ENCODE measurements around the gene DYNC1LI1.

Gene DYNC1LI1

GRCh38 chr3:32570421-32571191, at the start of gene DYNC1LI1:
Gene DYNC1LI1 (minus strand): TSS chr3:32570858. CDS start chr3:32570770, 88 bp downstream.
- peak; percentile 80 for DNase-seq

GRCh38 chr3:32619395-32619794, 48.7 kb upstream of the DYNC1LI1 start:
- DNase-seq, result no peak

- DNase-seq, result no peak
Measured at GRCh38 chr3:32616267-32616962, 45.8 kb upstream of the DYNC1LI1 start.

DNA sequence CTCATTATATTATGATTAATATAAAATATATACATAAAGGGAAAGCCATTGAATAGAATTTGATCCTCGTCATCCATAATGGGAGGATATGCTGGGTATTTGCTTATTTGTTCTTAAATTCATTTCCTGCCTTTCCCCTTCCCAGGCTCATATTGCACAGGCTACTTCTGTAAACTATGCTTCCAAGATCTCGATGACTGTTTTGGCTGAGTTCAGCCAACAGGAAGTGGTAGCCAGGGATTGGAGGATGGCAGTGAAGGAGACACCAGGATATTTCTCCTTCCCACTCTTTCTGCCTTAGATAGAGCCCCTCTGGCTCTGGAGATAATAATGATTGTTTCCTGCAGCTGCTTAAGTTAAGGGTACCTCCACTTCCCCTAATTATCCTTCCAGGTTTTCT, 44.3 kb upstream of the DYNC1LI1 start:
- DNase-seq, result no peak

DNA sequence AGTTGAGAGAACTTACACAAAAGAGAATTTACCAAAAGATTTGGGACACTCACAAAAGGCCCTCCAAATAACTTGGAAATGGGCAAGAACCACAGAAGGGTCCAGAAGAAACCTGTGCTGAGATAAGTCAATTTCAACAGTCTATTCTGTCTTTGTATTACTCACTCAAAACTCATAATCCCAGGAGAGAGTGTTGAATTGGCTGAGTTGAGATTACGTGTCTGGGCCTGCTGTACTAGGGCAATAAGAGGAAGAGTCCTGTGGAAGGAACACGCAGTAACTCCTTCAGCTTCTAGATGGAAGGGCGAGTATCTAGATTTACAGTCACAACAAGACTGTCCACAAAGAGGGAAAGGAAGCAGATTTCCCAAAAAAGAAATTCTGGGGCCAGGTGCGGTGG, 42.5 kb upstream of the DYNC1LI1 start:
- DNase-seq, result no peak

DNA sequence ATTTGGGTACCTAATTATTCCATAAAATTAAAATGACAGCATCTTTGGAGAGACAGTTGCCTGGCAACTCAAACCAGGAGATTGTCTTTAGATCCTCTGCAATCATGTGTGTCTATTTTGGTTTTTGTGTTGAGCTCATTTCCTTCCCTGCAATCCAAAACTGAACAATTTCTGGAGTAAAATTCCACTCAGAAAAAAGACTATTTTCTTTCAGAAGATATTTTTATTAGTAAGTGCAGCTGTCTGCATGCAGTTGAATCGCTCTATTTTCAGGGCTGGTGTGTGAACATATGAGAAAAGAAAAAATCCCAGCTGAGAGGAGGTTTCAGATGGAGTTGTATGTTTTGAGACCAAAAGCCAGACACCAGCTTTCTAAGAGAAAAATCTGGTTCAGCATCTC, 41.9 kb upstream of the DYNC1LI1 start:
- DNase-seq, result no peak

GRCh38 chr3:32607522-32607921, 36.9 kb upstream of the DYNC1LI1 start:
- DNase-seq, result no peak

GRCh38 chr3:32606960-32607359, 36.3 kb upstream of the DYNC1LI1 start:
- DNase-seq, result no peak

DNA sequence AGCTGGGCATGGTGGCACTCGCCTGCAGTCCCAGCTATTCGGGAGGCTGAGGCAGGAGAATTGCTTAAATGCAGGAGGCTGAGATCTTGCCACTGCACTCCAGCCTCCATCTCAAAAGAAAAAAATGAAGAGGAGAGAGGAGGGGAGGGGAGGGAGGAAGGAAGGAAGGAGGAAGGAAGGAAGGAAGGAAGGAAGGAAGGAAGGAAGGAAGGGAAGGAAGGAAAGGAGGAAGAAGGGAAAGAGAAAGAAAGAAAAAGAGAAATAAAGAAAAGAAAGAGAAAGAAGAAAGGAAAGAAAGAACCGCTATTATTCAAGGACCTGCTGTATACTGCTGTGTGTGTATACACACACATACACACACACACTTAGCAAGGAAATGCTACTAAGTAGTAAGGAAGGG, 35.6 kb upstream of the DYNC1LI1 start:
- no peak for DNase-seq

DNA sequence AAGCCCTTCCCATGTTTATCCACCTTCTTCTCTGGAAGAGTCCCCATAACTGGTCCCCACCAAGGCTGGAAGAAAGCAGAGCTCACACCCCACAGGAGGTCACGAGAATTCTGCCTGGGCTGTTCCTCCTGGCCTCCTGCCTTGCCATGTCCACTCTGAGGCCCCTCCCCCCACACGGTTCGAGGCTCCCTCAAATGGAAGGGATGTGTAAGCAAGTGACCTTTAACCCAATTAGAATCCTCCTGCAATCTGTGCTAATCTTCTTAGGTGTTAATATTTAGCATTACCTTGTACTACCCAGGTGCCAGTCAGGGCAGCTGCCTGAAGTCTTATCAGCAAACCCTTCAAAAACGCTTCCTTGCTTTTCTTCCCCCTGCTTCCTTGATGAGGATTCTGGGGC, 32.4 kb upstream of the DYNC1LI1 start:
- DNase-seq, result no peak

DNA sequence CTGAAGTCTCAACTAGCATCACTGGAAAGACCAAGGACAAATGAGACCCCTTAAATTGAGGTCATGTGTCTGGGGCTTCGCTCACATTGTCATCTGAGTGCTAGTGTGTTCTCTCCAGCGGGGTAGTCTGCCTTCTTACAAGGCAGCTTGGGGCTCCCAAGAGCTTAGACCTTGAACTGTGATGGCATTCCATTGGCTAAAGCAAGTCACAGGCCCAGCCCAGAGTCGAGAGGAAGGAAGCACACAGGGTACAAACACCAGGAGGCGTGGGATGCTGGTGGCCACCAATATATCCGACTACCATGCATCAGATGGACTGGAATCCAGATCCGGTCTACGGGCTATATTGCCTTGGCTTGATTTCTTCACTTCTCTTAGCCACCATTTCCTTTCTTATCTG, 31.5 kb upstream of the DYNC1LI1 start:
- DNase-seq, result no peak

GRCh38 chr3:32601722-32602121, 31.1 kb upstream of the DYNC1LI1 start:
- no peak for DNase-seq

- no peak for DNase-seq
Measured at GRCh38 chr3:32597656-32598055, 27.0 kb upstream of the DYNC1LI1 start.

- no peak for DNase-seq
Measured at GRCh38 chr3:32596909-32597369, 26.3 kb upstream of the DYNC1LI1 start.

- DNase-seq, result no peak
Measured at GRCh38 chr3:32596282-32596908, 25.7 kb upstream of the DYNC1LI1 start.

DNA sequence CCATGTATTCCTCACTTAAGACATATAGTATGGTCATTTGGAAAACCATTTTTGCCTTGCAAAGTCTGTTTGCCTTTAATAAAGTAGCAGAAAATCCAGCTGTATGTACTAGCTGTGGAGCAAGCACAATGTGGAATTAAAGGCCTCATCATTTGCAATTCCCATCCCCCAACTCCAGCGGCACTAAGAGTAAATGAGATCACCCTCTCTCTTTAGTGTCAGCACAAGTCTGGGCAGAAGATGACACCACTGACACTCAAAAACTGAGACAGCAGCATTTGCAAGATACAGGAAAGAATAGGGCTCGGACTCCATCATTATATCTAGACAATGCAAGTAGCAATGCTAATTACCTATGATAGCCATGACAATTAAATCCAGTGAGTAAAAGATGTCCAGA, 24.7 kb upstream of the DYNC1LI1 start:
- DNase-seq, result no peak

- DNase-seq, result no peak
Measured at GRCh38 chr3:32593903-32594525, 23.4 kb upstream of the DYNC1LI1 start.

DNA sequence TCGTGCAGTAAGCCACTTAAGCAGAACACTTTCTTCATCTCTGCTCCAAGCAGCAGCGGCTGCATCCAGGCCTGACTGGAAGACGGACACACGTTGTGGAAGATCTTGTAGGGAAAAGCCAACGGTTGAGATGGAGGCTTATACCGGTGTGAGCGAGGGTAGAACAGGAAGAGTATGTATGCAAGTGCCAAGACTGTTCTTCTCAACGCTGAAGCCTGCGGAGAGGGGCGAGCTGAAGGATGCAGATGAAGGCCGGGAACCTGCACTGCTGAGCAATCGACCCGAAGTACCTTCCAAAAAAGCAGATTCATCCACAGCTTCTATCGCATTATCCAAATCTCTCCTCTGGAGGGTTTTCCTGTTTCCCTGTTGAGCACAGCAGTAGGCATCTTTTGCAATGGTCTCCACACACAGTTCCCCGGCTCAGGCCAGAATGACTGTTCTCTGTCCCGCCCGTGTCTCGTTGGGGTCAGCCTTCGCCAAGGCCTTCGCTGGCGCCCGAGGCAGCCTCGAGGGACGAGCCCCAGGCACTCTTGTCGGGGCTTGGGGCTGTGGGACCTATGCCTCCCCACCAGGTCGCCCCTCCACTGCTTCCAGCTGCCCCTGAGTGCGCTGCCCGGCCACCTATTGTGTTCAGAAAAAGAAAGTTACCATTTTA, 22.2 kb upstream of the DYNC1LI1 start:
- DNase-seq, result no peak

DNA sequence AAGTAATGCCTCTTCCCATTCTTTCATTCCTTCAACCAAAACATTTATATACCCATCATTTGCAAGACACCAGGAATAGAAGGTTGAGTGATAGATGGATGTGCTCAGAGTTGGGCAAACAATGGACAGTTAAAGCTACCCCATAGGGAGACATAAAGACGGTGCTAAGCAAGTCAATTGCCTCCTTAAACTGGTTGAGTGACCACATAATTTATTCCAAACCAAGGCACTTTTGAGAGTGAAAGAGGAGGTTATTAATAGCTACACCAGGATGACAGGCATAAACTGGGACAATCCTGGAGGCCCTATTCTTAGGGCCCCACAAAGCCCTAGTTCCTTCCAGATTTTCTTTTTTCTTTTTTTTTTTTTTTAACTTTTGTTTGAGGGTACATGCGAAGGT, 21.4 kb upstream of the DYNC1LI1 start:
- no peak for DNase-seq

- DNase-seq, result no peak
Measured at GRCh38 chr3:32591186-32591585, 20.5 kb upstream of the DYNC1LI1 start.

DNA sequence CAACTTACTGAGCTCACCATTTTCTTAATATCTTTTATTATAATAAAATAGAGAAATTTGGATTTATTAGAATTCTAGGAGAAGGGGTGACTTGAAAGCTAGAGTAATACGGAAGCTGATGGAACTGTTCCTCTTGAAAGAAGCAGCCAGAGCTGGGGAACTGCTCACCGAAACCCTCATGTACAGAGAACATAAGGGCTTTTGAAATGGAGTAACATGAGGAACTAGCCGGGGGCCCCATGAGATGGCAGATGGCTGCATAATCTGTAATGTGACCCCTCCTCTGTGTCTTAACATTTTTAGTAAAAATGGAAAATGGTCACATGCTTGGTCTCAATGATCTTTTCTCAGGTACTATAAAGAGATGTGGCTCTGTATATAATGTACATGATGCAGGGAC, 15.7 kb upstream of the DYNC1LI1 start:
- DNase-seq, result no peak

GRCh38 chr3:32584660-32585059, 14.0 kb upstream of the DYNC1LI1 start:
- DNase-seq, result no peak

GRCh38 chr3:32583708-32584107, 13.1 kb upstream of the DYNC1LI1 start:
- no peak for DNase-seq
